GM12878 (cell line): ENCODE data around the gene CBLN3. TPM values are rescaled to one million over a fixed set of nuclear protein-coding genes. Genes with fewer than 3 reads are reported as not detected.

Source experiments
- CHD2 ChIP-seq: IDR thresholded peaks from 2 replicates; pipeline ENCODE4 v1.6.1; 2011; ENCODE audit warnings: low read depth, low read length, improper control_type of control experiment, borderline replicate concordance
- CUX1 ChIP-seq: IDR thresholded peaks from 2 replicates; pipeline ENCODE4 v1.6.1; 2012; ENCODE audit warnings: improper control_type of control experiment, low read depth, low read length; ENCODE audit not compliant: insufficient replicate concordance
- EGR1 ChIP-seq, 2 experiments: IDR thresholded peaks; 1 replicate in 1 of 2; 2 replicates in 1 of 2; pipeline ENCODE4 v1.6.1; 2011 to 2012; ENCODE audit warnings: low read depth in 2 of 2, low read length in 2 of 2, borderline replicate concordance in 1 of 2, mild to moderate bottlenecking in 1 of 2, moderate library complexity in 1 of 2
- FOS ChIP-seq: IDR thresholded peaks from 3 replicates; pipeline ENCODE4 v1.6.1; 2011; ENCODE audit warnings: borderline replicate concordance; ENCODE audit not compliant: insufficient read length; ENCODE audit errors: extremely low read depth
- MXI1 ChIP-seq: fragments of 150-350 bp; IDR thresholded peaks from 2 replicates; pipeline ENCODE4 v1.6.1; 2011; ENCODE audit warnings: low read depth, mild to moderate bottlenecking, inconsistent platforms, low read length, improper control_type of control experiment
- MYB ChIP-seq: fragments of 150-350 bp; IDR thresholded peaks from 2 replicates; pipeline ENCODE4 v1.6.1; 2014; ENCODE audit warnings: mild to moderate bottlenecking, low read depth, low read length, borderline replicate concordance
- polyA plus RNA-seq, 11 experiments: library from polyadenylated mRNA; depleted of rRNA in 4 of 11; unstranded in 6 of 11; stranded (reverse) in 5 of 11; fragments of >200 nt; fragmentation: Nextera tagmentation in 4 of 11; fragmentation: Illumina TruSeq in 1 of 11; extraction: Ambion mirVana in 4 of 11; extraction: Trizol in 1 of 11; gene quantifications; 1 replicate in 1 of 11; 2 replicates in 10 of 11; pipeline versions ENCODE4 v1.2.1 to v1.2.3, GENCODE V29; 2011 to 2016; ENCODE audit warnings: inconsistent platforms in 2 of 11, missing spikeins in 2 of 11, low read depth in 1 of 11
- total RNA-seq, 4 experiments: library from RNA; depleted of rRNA in 3 of 4; stranded (reverse); fragments of >200 nt in 3 of 4; fragmentation: Illumina TruSeq in 1 of 4; extraction: Trizol in 1 of 4; gene quantifications; 2 replicates each; pipeline versions ENCODE4 v1.2.1 to v1.2.3, GENCODE V29; 2013 to 2021
- TF ChIP-seq, protein P1 (sequence below): fragments of 450-650 bp; IDR thresholded peaks from 2 replicates; pipeline ENCODE4 v1.6.1; 2017; ENCODE audit warnings: borderline replicate concordance
- TF ChIP-seq, protein P2 (sequence below): IDR thresholded peaks from 2 replicates; pipeline ENCODE4 v1.6.1; 2011; ENCODE audit warnings: low read depth, low read length, improper control_type of control experiment, borderline replicate concordance

The CBLN3 gene
- total and polyA plus RNA-seq, 10 of the 15 experiments (the other 5 are each of a cell fraction or from before 2014, with no cell fraction given): 0.16 to 4.9 (median 1.3) TPM

DNA sequence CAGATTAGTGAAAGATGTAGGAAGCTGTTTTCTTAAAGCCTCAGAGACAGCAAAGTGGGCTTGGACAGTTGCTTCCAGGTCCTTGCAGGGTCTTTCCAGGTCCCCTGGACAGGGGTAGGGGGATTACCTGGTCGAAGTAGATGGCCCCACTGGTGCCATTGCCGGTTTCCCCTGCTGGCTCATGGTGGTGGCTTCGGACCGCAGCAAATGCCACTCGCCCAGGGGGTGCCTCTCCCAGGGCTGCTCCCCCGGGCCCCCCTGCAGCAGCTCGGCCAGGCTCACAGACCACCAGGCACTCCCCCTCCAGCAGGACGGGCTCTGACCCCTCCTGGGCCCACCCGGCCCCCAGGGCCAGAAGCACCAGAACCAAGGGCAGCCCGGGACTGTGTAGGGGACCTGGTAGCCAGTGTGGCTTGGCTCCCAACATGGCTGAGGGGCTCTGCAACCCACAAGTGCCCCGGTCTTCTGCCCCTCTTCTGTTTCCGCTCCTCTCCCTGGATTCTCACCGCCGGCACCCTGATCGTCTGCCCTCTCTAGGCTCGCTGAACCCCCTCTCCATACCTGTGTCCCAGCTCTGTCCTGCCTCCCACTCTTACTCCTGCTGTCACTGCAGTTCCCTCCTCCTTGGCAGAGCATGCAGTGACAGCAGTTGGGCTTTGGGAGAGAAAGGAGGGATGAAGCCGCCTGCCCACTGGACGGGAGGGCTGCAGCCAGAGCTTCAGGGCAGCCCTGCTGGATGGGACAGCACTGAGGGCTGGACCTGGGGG is 657 bp downstream of the CBLN3 start (continued):
- no peak for TF ChIP-seq CUX1
- TF ChIP-seq, protein P1, sequence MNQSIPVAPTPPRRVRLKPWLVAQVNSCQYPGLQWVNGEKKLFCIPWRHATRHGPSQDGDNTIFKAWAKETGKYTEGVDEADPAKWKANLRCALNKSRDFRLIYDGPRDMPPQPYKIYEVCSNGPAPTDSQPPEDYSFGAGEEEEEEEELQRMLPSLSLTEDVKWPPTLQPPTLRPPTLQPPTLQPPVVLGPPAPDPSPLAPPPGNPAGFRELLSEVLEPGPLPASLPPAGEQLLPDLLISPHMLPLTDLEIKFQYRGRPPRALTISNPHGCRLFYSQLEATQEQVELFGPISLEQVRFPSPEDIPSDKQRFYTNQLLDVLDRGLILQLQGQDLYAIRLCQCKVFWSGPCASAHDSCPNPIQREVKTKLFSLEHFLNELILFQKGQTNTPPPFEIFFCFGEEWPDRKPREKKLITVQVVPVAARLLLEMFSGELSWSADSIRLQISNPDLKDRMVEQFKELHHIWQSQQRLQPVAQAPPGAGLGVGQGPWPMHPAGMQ: no peak
- TF ChIP-seq, protein P2, sequence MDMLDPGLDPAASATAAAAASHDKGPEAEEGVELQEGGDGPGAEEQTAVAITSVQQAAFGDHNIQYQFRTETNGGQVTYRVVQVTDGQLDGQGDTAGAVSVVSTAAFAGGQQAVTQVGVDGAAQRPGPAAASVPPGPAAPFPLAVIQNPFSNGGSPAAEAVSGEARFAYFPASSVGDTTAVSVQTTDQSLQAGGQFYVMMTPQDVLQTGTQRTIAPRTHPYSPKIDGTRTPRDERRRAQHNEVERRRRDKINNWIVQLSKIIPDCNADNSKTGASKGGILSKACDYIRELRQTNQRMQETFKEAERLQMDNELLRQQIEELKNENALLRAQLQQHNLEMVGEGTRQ: no peak
- no peak for TF ChIP-seq MYB
- TF ChIP-seq CHD2: no peak
- no peak for TF ChIP-seq MXI1
- TF ChIP-seq FOS: no peak
- TF ChIP-seq EGR1 (IDR thresholded peaks at IDR 0.05; ENCODE audit: borderline replicate concordance in 1 of 2, low read depth in 2 of 2, low read length in 2 of 2): no peak
